ENCODE data around the gene HOXB2.
A peak's percentile ranks its signal among the peaks of the same experiment; 100 is the strongest.
"Not testable (repeated sequence)": the region's sequence is repeated elsewhere in the genome, so short reads cannot be mapped to it uniquely, and the experiment has no call there.

Gene HOXB2

DNA sequence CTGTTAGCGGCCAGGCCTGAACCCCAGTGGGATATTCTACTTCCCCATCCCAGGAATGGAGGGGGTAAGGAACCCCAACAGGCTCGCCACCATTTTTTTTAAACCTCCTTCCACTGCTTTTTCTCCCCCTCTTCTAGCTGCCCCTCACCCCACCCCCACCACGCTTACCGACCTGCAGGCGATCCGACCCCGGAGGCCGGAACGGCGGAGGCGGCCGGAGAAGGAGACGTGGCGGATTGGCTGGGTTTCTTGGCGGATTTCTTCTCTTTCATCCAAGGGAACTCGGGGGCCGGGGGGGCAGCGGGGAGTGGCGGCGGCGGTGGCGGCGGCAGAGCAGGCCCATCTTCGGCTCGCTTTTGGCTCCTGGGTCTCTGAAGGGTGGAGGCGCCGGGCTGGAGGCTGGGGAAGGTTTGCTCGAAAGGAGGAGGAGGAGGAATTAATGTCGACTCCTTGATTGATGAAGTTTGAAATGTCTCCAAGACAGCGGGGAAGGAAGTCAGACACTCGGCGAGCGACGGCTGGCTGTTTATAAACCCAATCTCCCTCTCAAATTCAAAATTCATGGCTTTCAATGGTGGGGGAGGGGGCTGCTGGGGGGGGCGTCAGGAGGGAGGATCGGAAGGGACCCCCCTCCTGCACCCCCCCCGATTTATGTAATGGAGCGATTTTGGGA lies 424 bp downstream of the HOXB2 start:
- in situ Hi-C loops (cut with HindIII; ENCODE audit: low pct_unique_long_range_greater_than_20kb, low sequenced_read_pairs), result no loop called here
- no peak for TF ChIP-seq JUND (IDR thresholded peaks at IDR 0.05; ENCODE audit: low read depth)
- peak; percentile 69 to 80 for DNase-seq (ENCODE audit: low read depth in 1 of 2, low spot score in 1 of 2)

DNA sequence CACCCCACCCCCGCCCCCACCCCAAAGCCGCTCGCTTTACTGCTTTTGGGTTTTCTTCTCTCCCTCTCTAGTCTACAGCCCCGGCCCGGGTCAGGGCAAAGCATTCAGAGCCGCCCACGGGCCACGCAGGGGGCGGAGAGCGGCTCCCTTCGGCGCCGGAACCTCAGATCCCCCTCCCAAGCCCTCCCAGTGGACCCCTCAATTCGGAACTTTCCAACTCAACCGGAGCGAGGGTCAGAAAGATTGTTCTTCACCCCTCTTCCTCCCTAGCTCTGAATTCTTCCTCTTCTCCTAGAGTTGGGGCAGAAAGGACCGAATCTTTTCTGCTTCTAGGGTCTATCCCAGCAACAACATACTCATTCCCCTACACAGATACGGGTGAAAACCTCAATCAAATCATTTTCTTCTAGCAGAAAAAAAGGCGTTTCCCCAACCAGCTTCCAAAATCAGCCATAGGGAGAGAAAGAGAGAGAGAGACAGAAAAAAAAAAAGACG lies 1.0 kb downstream of the HOXB2 start:
- in situ Hi-C loops (cut with HindIII; ENCODE audit: low pct_unique_long_range_greater_than_20kb, low sequenced_read_pairs), result no loop called here
- no peak for TF ChIP-seq JUND (IDR thresholded peaks at IDR 0.05; ENCODE audit: low read depth)
- no peak for DNase-seq (ENCODE audit: low read depth in 1 of 2, low spot score in 1 of 2)

DNA sequence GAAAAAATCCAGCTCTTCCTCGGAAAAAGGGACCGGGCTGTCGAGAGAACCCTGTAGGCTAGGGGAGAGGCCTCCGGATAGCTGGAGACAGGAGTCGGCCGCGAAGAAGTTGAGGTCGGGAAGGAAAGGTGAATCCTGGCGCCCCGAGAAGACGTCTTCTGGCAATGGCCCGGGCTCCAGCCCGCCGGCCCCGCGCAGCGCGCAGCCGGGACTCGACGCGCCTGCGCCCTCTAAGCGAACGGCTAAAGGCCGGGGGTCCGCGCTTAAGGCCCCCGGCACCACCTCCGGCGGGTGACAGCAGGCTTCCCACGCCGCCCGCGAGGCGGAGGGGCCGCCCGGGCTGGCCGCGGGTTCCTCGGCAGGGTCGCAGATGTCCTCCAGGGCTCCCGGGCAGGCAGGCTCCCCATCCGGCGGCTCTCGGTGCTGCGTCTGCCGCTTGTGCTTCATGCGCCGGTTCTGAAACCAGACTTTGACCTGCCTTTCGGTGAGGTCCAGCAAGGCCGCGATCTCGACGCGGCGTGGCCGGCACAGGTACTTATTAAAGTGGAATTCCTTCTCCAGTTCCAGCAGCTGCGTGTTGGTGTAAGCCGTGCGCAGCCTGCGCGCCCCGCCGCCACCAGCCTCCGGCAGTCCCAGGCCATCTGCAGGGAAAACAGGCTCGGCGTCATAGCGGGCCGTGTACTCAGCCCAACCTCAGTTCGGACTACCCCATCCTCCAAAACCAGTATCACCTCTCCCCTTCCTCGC lies 1.6 kb downstream of the HOXB2 start:
- no peak for TF ChIP-seq JUND (IDR thresholded peaks at IDR 0.05; ENCODE audit: low read depth)
- peak; percentile 82 to 91 for DNase-seq (ENCODE audit: low read depth in 1 of 2, low spot score in 1 of 2)
- in situ Hi-C loops (cut with HindIII; ENCODE audit: low pct_unique_long_range_greater_than_20kb, low sequenced_read_pairs), result no loop called here

GRCh38 chr17:48542698-48543106 lies 2.2 kb downstream of the HOXB2 start:
- no peak for DNase-seq (ENCODE audit: low read depth in 1 of 2, low spot score in 1 of 2)
- in situ Hi-C loops (cut with HindIII; ENCODE audit: low pct_unique_long_range_greater_than_20kb, low sequenced_read_pairs), result no loop called here
- no peak for TF ChIP-seq JUND (IDR thresholded peaks at IDR 0.05; ENCODE audit: low read depth)

GRCh38 chr17:48542114-48542656 lies 2.7 kb downstream of the HOXB2 start:
- DNase-seq (ENCODE audit: low read depth in 1 of 2, low spot score in 1 of 2), result peak in 1 of 2 experiments; percentile 68
- no peak for TF ChIP-seq JUND (IDR thresholded peaks at IDR 0.05; ENCODE audit: low read depth)

DNA sequence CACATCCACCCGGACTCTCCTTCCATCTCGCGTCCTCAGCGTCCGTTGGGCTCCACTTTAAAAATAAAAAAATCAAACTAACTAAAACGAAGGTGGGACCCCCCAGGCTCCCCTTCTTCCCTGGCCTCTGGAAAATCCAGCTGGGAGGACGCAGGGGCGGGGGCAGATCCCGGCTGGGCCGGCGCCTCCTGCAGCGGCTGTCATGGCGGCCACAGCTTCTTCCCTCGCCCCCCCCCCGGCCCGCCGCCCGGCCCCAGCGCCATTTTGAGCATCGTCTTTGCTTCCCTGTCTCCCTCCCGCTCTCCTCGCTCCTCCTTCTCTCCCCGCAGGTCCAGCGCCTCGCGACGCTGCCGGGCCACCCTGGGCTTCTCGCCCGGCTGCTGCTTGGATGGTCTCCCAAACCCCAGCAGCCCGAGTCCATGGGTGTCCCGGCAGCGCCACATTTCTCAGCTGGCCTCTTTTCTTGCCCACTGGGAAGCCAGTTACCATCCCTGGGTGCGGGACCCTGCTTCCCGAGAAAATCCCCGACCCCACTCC lies 3.3 kb downstream of the HOXB2 start:
- TF ChIP-seq JUND (IDR thresholded peaks at IDR 0.05; ENCODE audit: low read depth), result no peak
- DNase-seq (ENCODE audit: low read depth in 1 of 2, low spot score in 1 of 2), result peak; percentile 61 to 86
- in situ Hi-C loops (cut with HindIII; ENCODE audit: low pct_unique_long_range_greater_than_20kb, low sequenced_read_pairs), result no loop called here

More at GRCh38 chr17:48542114-48542656, 2.7 kb downstream of the HOXB2 start:
- in situ Hi-C loops (cut with HindIII; ENCODE audit: low pct_unique_long_range_greater_than_20kb, low sequenced_read_pairs), result no loop called here

GRCh38 chr17:48541036-48541576 lies 3.8 kb downstream of the HOXB2 start:
- TF ChIP-seq JUND (IDR thresholded peaks at IDR 0.05; ENCODE audit: low read depth), result no peak
- no peak for DNase-seq (ENCODE audit: low read depth in 1 of 2, low spot score in 1 of 2)
- in situ Hi-C loops (cut with HindIII; ENCODE audit: low pct_unique_long_range_greater_than_20kb, low sequenced_read_pairs), result no loop called here

- in situ Hi-C loops (cut with HindIII; ENCODE audit: low pct_unique_long_range_greater_than_20kb, low sequenced_read_pairs), result no loop called here
- DNase-seq (ENCODE audit: low read depth in 1 of 2, low spot score in 1 of 2), result no peak
- TF ChIP-seq JUND (IDR thresholded peaks at IDR 0.05; ENCODE audit: low read depth), result no peak
Observed at GRCh38 chr17:48540213-48540612, 4.7 kb downstream of the HOXB2 start.

DNA sequence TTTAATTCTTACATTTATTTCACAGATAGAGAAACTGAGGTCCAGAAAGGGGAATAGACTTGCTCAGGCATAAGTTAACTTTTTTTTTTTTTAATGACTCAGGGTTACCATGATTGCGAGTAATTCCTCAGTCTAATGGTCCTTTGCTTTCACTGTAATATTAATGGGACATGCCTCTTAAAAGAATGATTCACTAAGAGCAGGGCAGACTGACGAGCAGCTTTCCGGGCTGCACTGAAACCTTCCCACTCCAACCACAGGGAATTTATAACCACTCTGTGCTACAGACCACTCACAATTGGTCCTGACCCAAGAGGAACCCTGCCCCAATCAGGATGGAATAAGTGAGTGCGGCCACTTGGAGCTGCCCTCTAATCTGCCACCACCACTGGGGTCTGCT lies 5.7 kb downstream of the HOXB2 start:
- no peak for TF ChIP-seq JUND (IDR thresholded peaks at IDR 0.05; ENCODE audit: low read depth)
- no peak for DNase-seq (ENCODE audit: low read depth in 1 of 2, low spot score in 1 of 2)
- in situ Hi-C loops (cut with HindIII; ENCODE audit: low pct_unique_long_range_greater_than_20kb, low sequenced_read_pairs), result no loop called here

DNA sequence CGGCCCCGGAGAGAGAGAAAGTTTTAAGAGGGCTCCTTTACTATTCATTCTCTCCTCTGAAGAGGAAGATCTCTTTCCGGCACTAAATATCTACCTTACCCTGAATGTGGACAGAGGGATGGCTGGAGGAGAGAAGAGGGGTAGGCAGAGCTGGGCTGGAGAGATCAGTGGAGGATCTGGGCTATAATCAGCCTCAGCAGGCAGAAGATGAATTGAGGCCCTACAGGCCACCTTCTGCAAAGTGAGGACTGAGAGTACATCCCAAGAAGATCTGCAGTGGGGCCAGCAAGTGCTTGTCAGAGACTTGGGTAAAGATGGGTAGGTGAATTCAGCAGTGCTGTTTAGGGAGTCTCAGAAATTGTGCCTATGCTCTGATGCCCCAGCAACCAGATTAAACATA lies 7.6 kb downstream of the HOXB2 start:
- TF ChIP-seq JUND (IDR thresholded peaks at IDR 0.05; ENCODE audit: low read depth), result no peak
- DNase-seq (ENCODE audit: low read depth in 1 of 2, low spot score in 1 of 2), result no peak
- in situ Hi-C loops (cut with HindIII; ENCODE audit: low pct_unique_long_range_greater_than_20kb, low sequenced_read_pairs), result no loop called here

DNA sequence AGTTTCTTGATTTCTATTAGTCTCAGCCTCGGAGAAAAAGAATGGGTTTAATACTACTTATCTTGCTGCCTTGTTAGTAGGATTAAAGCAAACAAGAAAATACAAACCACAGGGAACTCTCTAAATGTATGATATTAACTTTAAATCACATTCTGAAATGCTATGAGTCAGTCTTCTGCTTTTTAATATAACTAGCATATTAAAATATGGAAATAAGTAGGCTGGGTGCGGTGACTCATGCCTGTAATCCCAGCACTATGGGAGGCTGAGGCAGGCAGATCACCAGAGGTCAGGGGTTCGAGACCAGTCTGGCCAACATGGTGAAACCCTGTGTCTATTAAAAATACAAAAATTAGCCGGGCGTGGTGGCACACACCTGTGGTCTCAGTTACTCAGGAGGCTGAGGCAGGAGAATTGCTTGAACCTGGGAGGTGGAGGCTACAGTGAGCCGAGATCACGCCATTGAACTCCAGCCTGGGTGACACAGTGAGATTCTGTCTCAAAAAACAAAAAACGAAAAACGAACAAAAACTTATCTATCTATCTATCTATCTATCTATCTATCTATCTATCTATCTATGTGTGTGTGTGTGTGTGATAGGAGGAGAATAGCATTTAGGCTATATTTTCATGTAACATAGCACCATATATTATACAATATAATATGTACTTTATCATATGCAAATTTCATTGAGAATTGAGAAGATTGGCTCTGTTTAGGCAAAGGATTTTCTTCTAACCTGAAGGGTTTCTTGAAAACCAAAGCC lies 8.9 kb downstream of the HOXB2 start:
- DNase-seq (ENCODE audit: low read depth in 1 of 2, low spot score in 1 of 2); in situ Hi-C loops (cut with HindIII; ENCODE audit: low pct_unique_long_range_greater_than_20kb, low sequenced_read_pairs): not testable (repeated sequence)

DNA sequence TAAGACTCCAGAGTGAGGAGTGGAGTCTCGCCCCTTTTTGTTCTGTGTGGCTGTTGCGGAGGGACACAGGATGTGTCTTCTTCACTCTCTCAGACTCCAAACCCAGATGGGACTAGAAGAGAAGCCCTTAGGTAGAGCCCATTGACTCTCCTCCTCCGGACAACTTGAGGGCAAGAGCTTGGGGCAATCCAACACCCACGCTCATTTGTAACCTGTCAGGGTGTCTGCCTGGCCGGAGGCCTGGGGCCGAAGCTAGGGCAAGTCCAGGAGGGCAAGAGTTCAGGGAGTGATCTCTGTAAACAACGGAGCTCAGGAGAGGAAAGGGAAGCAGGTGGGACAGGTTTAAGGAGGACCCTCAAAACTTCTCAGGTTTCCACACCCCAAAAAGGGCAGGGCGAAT lies 12.6 kb downstream of the HOXB2 start:
- DNase-seq (ENCODE audit: low read depth in 1 of 2, low spot score in 1 of 2), result no peak
- TF ChIP-seq JUND (IDR thresholded peaks at IDR 0.05; ENCODE audit: low read depth), result no peak
- in situ Hi-C loops (cut with HindIII; ENCODE audit: low pct_unique_long_range_greater_than_20kb, low sequenced_read_pairs), result no loop called here
